Esophagus muscularis mucosa (tissue), 2 donors: ENCODE results near the gene IPO4.

ENCODE experiments used
- POLR2A ChIP-seq: fragments of 450-650 bp; IDR thresholded peaks from one replicate; pipeline ENCODE4 v1.6.1; 2017; ENCODE audit warnings: antibody characterized with exemption, moderate library complexity, mild to moderate bottlenecking, low read depth
- POLR2AphosphoS5 ChIP-seq, 2 donors: sonication (generic); formaldehyde crosslinking; IDR thresholded peaks; one replicate each; pipeline ENCODE4 v1.6.1; 2017; ENCODE audit warnings: antibody characterized with exemption in 2 of 2

DNA sequence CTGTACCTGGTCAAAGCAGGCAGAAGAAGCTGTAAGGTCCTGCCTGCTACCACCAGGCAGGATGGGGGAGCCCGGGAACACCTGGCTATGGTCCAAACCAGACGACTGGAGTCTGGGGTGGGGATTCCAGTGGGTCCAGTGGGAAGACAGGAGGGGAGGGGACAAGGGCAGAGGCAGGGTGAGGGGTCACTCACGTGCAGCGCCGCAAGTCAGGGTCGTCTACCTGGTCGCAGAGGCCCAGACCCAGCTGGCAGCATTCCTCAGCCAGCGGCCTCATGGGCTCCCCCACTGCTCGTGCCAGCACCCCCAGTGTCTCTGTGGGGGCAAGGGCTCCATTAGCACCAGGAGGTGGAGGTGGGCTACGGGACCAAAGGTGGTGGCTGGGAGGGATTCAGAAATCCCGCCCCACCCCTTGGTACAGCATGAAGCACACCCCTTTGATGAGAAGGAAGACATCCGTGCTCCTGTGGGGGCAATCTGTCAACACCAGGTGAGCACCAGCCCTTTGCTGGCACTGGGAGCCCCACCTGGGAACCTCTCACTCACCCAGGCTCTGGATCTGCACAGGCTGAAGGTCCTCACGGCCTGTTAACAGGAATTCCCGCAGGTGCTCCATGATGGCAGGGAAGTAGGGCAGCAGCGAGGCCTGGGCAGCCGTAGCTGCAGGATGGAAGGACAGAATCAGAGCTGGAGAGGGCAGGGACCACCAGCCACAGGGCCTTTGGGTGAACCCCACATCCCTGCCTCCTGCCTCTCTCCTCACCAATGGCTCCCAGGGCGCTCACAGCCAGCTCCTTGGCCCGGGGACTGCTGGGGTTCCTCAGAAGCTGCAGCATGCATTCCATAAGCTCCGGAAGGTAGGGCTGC is 4.3 kb downstream of the IPO4 start:
- TF ChIP-seq POLR2AphosphoS5 (IDR thresholded peaks at IDR 0.05) (no peak), POLR2A (no peak)
